GM18951 (cell line): Measurements from ENCODE around the gene SAFB.

ENCODE experiments used
- POLR2A ChIP-seq: IDR thresholded peaks from 4 replicates; pipeline ENCODE4 v1.6.1; 2011; ENCODE audit warnings: mild to moderate bottlenecking; ENCODE audit not compliant: insufficient read length, insufficient read depth; ENCODE audit errors: extremely low read depth
- in situ Hi-C: fragments of 300-500 bp; cut with MboI; formaldehyde crosslinking; loops from one replicate; pipeline ENCODE4 v1.12.0; 2022; ENCODE audit warnings: low sequenced_read_pairs, mixed read lengths, inconsistent platforms; ENCODE audit not compliant: unreplicated experiment

The SAFB gene

DNA sequence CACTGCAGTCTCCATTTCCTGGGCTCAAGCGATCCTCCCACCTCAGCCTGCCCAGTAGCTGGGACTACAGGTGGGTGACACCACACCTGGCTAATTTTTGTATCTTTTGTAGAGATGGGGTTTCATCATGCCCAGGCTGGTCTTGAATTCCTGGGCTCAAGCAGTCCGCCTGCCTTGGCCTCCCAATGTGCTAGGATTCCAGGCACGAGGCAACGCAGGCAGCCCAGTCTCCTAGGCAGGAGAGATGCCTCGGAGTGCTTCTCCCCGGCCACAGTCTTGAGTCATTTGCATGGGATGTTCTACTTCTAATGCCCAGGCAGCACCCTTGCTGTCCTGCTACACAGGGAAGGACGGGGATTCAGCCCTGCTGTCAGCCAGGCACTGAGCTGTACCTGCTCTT is 48.7 kb downstream of the SAFB start:
- no peak for TF ChIP-seq POLR2A
- in situ Hi-C loops, result no loop called here

- in situ Hi-C loops, result no loop called here
- no peak for TF ChIP-seq POLR2A
These were observed 50.0 kb downstream of the SAFB start for GRCh38 chr19:5672708-5673459.

- in situ Hi-C loops, result no loop called here
- no peak for TF ChIP-seq POLR2A
These were observed 50.9 kb downstream of the SAFB start for GRCh38 chr19:5673752-5674151.

- in situ Hi-C loops, result no loop called here
These were observed 51.8 kb downstream of the SAFB start for GRCh38 chr19:5674714-5675113.

GRCh38 chr19:5676105-5676771 is 53.4 kb downstream of the SAFB start:
- in situ Hi-C loops, result no loop called here
- TF ChIP-seq POLR2A, result no peak

More at GRCh38 chr19:5674714-5675113, 51.8 kb downstream of the SAFB start:
- TF ChIP-seq POLR2A, result no peak

GRCh38 chr19:5676772-5677105 is 53.9 kb downstream of the SAFB start:
- in situ Hi-C loops, result no loop called here
- no peak for TF ChIP-seq POLR2A

GRCh38 chr19:5677136-5677535 is 54.3 kb downstream of the SAFB start:
- no peak for TF ChIP-seq POLR2A

GRCh38 chr19:5677580-5677979 is 54.7 kb downstream of the SAFB start:
- in situ Hi-C loops, result no loop called here
- TF ChIP-seq POLR2A, result no peak

More at GRCh38 chr19:5677136-5677535, 54.3 kb downstream of the SAFB start:
- in situ Hi-C loops, result no loop called here

DNA sequence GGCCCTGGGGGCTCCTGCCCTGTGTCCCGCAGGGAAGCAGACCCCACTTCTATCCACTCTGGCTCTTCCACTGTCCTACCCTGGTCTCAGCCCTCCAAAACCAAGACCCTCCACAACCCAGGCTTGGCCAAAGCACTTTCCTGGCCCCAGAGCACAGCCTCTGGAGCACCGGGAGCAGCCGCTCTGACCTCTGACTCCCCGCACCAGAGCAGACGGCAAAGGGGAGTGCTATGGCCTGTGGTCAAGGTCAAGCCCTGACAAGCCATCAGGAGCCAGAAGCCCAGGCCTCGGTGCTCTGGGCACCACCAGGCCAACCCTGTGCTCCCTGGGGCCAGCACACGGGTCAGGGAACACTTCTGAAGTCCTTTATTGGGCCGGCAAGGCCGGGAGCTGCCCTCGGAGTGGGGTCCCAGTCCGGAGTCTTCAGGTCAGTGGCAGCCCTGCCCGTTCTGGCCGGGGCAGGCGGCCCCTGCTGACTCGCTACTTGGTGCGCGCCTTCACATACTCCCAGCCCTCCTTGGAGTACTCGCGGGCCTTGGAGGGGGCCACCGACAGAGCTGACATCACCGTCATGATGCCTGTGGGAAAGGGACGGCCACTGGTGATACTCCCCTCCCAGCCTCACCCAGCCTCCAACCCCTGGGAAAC is 55.3 kb downstream of the SAFB start:
- in situ Hi-C loops, result no loop called here

GRCh38 chr19:5679289-5680083 is 56.6 kb downstream of the SAFB start:
- no peak for TF ChIP-seq POLR2A

More for the DNA sequence above, 55.3 kb downstream of the SAFB start:
- no peak for TF ChIP-seq POLR2A

DNA sequence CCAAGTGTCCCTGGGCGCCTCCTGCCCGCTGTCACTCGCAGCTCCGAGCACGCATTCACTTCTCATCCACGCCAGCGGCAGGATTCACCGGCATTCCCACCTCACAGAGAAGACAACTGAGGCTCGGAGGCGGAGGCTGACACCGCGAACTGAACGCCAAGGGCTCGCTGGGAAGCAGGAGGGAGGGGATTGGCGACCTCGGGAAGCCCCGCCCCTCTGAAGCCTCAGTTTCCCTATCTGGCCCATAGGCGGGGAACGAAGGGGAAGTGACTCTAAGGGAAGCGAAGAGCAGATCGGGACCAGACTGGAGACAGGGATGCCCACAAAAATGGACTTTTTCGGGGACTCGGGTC is 57.2 kb downstream of the SAFB start:
- in situ Hi-C loops, result no loop called here
- no peak for TF ChIP-seq POLR2A

More at GRCh38 chr19:5679289-5680083, 56.6 kb downstream of the SAFB start:
- in situ Hi-C loops, result no loop called here

GRCh38 chr19:5680437-5681368 is 57.8 kb downstream of the SAFB start, which contains the start of the genes HSD11B1L and MICOS13:
TSS of gene HSD11B1L (plus strand) at chr19:5681027. CDS start at chr19:5684833, 3,806 bp downstream.
TSS of gene MICOS13 (minus strand) at chr19:5680516. CDS start at chr19:5680486, 30 bp downstream.
- in situ Hi-C loops, result no loop called here
- TF ChIP-seq POLR2A, result peak; percentile 81
